ENCODE results near the gene FLT1. TPM values are rescaled to one million over a fixed set of nuclear protein-coding genes. Genes with fewer than 3 reads are reported as not detected.

FLT1 gene
- polyA plus RNA-seq, 1 donor (not counting 4 experiments of a cell fraction or from before 2014, with no cell fraction given), result 0.01 TPM

GRCh38 chr13:28286263-28286662 lies 208.7 kb downstream of the FLT1 start:
- Histone ChIP-seq H3K9ac (ENCODE audit: control insufficient read depth, extremely low read depth, insufficient read depth, low read length) (no peak overlapping the region), H3K4me1 (ENCODE audit: control insufficient read depth, extremely low read depth, insufficient read depth, low read length) (no peaks in the 10 kb centered on the region), H2AFZ (ENCODE audit: control insufficient read depth, low read length) (no peak overlapping the region), H3K36me3 (ENCODE audit: control insufficient read depth in 2 of 2, extremely low read depth in 1 of 2, insufficient read depth in 2 of 2, low read length in 2 of 2) (no peaks in the 10 kb centered on the region), H4K20me1 (ENCODE audit: control insufficient read depth, extremely low read depth, insufficient read depth, low read length) (no peaks in the 10 kb centered on the region), H3K4me2 (ENCODE audit: control insufficient read depth, extremely low read depth, insufficient read depth, low read depth, low read length) (no peak overlapping the region), H3K4me3 (ENCODE audit: control insufficient read depth in 2 of 3, extremely low read depth in 1 of 3, insufficient read depth in 2 of 3, low read depth in 1 of 3, low read length in 3 of 3) (no peak overlapping the region), H3K9me3 (ENCODE audit: control insufficient read depth, low read depth, low read length) (no peaks in the 10 kb centered on the region), H3K9me1 (ENCODE audit: control insufficient read depth, extremely low read depth, insufficient read depth, low read length) (no peaks in the 10 kb centered on the region), H3K79me2 (ENCODE audit: control insufficient read depth, insufficient read depth, low read length) (no peaks in the 10 kb centered on the region), H3K27me3 (ENCODE audit: control insufficient read depth, extremely low read depth, insufficient read depth, low read length) (no peaks in the 10 kb centered on the region), H3K27ac (ENCODE audit: control insufficient read depth, insufficient read depth, low read length) (no peak overlapping the region)
- DNase-seq (ENCODE audit: low read depth, low spot score) (no peak), FAIRE-seq (no peak)
- dilution Hi-C loops (cut with MboI; ENCODE audit: extremely low pct_ligation_motif_present, low sequenced_read_pairs), result no loop called here
- TF ChIP-seq EZH2 (IDR thresholded peaks at IDR 0.05; ENCODE audit: low read length), result no peak
- TF ChIP-seq CTCF (optimal IDR thresholded peaks at IDR 0.05 in 1 of 3, IDR thresholded peaks at IDR 0.05 in 1 of 3, conservative IDR thresholded peaks at IDR 0.05 in 1 of 3; ENCODE audit: extremely low read depth in 1 of 3, insufficient read depth in 2 of 3, low read length in 3 of 3), result no peak

- H3K36me3 ChIP-seq (ENCODE audit: control insufficient read depth in 2 of 2, extremely low read depth in 1 of 2, insufficient read depth in 2 of 2, low read length in 2 of 2), result no peaks in the 10 kb centered on the region
- H3K4me3 ChIP-seq (ENCODE audit: control insufficient read depth in 2 of 3, extremely low read depth in 1 of 3, insufficient read depth in 2 of 3, low read depth in 1 of 3, low read length in 3 of 3), result no peak overlapping the region
- H3K4me1 ChIP-seq (ENCODE audit: control insufficient read depth, extremely low read depth, insufficient read depth, low read length), result no peaks in the 10 kb centered on the region
- TF ChIP-seq CTCF (optimal IDR thresholded peaks at IDR 0.05 in 1 of 3, IDR thresholded peaks at IDR 0.05 in 1 of 3, conservative IDR thresholded peaks at IDR 0.05 in 1 of 3; ENCODE audit: extremely low read depth in 1 of 3, insufficient read depth in 2 of 3, low read length in 3 of 3) (no peak), EZH2 (IDR thresholded peaks at IDR 0.05; ENCODE audit: low read length) (no peak)
- H3K4me2 ChIP-seq (ENCODE audit: control insufficient read depth, extremely low read depth, insufficient read depth, low read depth, low read length), result no peak overlapping the region
- DNase-seq (ENCODE audit: low read depth, low spot score) (no peak), FAIRE-seq (no peak)
- no peaks in the 10 kb centered on the region for H3K9me1 ChIP-seq (ENCODE audit: control insufficient read depth, extremely low read depth, insufficient read depth, low read length)
- no peak overlapping the region for H3K27ac ChIP-seq (ENCODE audit: control insufficient read depth, insufficient read depth, low read length)
- no peak overlapping the region for H2AFZ ChIP-seq (ENCODE audit: control insufficient read depth, low read length)
- H4K20me1 ChIP-seq (ENCODE audit: control insufficient read depth, extremely low read depth, insufficient read depth, low read length), result no peaks in the 10 kb centered on the region
- no peak overlapping the region for H3K9ac ChIP-seq (ENCODE audit: control insufficient read depth, extremely low read depth, insufficient read depth, low read length)
- dilution Hi-C loops (cut with MboI; ENCODE audit: extremely low pct_ligation_motif_present, low sequenced_read_pairs), result no loop called here
- H3K9me3 ChIP-seq (ENCODE audit: control insufficient read depth, low read depth, low read length), result no peaks in the 10 kb centered on the region
- no peaks in the 10 kb centered on the region for H3K79me2 ChIP-seq (ENCODE audit: control insufficient read depth, insufficient read depth, low read length)
- H3K27me3 ChIP-seq (ENCODE audit: control insufficient read depth, extremely low read depth, insufficient read depth, low read length), result no peaks in the 10 kb centered on the region
These were observed 211.3 kb downstream of the FLT1 start for GRCh38 chr13:28283600-28283999.
